GM19193 (cell line): ENCODE measurements around the gene SOX5.

Source experiments
- POLR2A ChIP-seq: IDR thresholded peaks from 4 replicates; pipeline ENCODE4 v1.6.1; 2011; ENCODE audit not compliant: insufficient read depth, insufficient read length; ENCODE audit errors: extremely low read depth

Gene SOX5

GRCh38 chr12:23585156-23585781 is 364.2 kb downstream of the SOX5 start:
- TF ChIP-seq POLR2A: no peak

- TF ChIP-seq POLR2A: no peak
Measured at GRCh38 chr12:23581913-23582312, 367.6 kb downstream of the SOX5 start.

- TF ChIP-seq POLR2A: no peak
Measured at GRCh38 chr12:23579257-23579656, 370.2 kb downstream of the SOX5 start.

- TF ChIP-seq POLR2A: no peak
Measured at GRCh38 chr12:23576372-23576771, 373.1 kb downstream of the SOX5 start.

- TF ChIP-seq POLR2A: no peak
Measured at GRCh38 chr12:23569356-23569755, 380.1 kb downstream of the SOX5 start.

- no peak for TF ChIP-seq POLR2A
Measured at GRCh38 chr12:23566133-23566532, 383.3 kb downstream of the SOX5 start.

GRCh38 chr12:23564451-23565152 is 384.9 kb downstream of the SOX5 start:
- no peak for TF ChIP-seq POLR2A

GRCh38 chr12:23561364-23562345 is 387.8 kb downstream of the SOX5 start:
- no peak for TF ChIP-seq POLR2A

- TF ChIP-seq POLR2A: no peak
Measured at GRCh38 chr12:23560611-23561010, 388.9 kb downstream of the SOX5 start.

- TF ChIP-seq POLR2A: no peak
Measured at GRCh38 chr12:23559268-23559753, 390.2 kb downstream of the SOX5 start.

- no peak for TF ChIP-seq POLR2A
Measured at GRCh38 chr12:23556661-23557060, 392.8 kb downstream of the SOX5 start.

GRCh38 chr12:23555825-23556207 is 393.7 kb downstream of the SOX5 start:
- no peak for TF ChIP-seq POLR2A

GRCh38 chr12:23555180-23555824 is 394.2 kb downstream of the SOX5 start:
- no peak for TF ChIP-seq POLR2A

- TF ChIP-seq POLR2A: no peak
Measured at GRCh38 chr12:23552417-23552816, 397.1 kb downstream of the SOX5 start.

- no peak for TF ChIP-seq POLR2A
Measured at GRCh38 chr12:23550753-23551152, 398.7 kb downstream of the SOX5 start.
